ENCODE measurements around the gene CDYL2. TPM values are rescaled to one million over a fixed set of nuclear protein-coding genes. Genes with fewer than 3 reads are reported as not detected.

The CDYL2 gene
- total RNA-seq, 1 donor from 2014 or later, result 125 TPM

DNA sequence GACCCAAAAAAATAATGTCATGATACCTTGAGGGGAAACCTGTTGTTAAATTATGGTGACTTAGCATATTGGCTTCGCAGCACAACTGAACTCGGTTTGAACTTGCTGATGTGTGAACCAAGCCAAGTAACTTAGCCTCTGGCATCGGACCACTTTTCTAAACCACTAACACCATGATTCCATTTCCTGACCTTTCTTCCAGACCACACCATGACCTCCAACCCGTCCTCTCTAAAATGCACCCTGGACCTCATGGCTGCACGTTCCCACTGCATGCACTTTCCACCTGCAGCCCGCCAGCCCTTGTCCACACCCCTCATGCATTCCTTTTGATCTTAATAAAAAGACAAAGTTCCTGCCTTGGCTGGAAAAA is 234.3 kb downstream of the CDYL2 start:
- intact Hi-C loops (cut with micrococcal nuclease), result no loop called here

DNA sequence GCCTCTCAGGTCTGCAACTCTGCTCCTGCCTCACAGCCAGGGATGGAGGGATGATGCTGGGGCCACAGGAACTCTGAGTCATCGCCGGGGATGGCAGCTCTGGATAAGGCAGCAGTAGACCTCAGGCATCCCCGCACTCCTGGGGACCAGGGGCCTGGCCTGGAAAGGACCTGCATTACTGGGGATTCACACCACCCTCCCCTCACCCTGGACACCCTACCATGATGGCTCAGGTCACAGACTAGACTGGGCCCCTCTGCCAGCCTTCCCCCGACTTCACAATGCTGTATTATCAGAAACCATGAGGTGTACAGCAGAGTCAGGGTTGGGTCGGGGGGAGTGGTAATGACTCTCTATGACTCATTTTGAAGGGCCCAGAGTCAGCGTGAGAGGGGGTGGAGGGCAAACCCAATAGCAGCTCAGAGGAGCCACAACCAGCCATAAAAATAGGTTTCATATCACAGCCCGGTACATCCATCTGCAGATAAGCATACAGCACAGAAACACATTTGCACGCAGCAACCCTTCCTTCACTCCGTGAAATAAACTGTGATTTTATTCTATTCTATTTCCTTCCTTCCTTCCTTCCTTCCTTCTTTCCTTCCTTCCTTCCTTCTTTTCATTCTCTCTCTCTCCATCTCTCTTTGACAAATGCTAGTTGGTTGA is 234.8 kb downstream of the CDYL2 start:
- intact Hi-C loops (cut with micrococcal nuclease), result loop anchor here (1.0 kb wide), 3 partner anchors 11 to 29 kb away; partner anchors contain the start of gene DYNLRB2

DNA sequence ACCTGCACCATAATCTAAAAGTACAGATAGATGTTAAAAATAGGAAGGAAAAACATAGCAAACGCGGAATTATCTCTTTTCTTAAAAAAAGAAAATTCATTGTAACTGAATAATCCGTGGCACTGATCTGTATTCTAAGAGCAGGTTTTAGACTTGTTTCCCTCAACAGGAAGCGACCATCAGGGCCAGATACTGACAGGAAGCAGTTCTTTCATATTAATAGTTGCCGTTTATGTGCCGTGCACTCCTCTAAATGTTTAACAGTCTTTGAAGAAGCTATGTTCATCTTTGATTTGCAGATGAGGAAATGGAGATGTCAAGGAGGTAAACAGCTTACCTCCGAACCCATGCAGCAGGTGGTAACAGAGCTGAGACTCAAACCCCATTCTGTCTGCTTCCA is 240.0 kb downstream of the CDYL2 start:
- intact Hi-C loops (cut with micrococcal nuclease), result no loop called here

DNA sequence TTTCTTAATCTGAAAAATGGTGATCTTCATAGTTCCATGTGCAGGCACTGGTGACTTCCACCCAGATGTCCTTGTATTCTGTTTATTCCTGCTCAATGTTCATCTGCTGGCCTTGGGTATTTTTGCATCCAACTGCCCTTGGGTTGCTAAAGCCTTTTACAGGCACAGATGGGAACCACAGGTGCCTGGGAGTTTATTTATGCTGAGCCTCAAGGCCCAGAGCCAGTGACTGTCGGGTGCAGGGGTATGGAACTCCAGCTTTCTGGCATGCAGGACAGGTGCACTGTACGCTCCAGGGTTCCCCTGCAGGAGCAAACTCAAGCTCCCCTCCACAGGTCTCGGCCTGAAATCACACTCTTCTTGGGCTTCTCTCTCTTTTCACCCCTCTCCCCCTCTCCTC is 241.3 kb downstream of the CDYL2 start:
- intact Hi-C loops (cut with micrococcal nuclease), result no loop called here

DNA sequence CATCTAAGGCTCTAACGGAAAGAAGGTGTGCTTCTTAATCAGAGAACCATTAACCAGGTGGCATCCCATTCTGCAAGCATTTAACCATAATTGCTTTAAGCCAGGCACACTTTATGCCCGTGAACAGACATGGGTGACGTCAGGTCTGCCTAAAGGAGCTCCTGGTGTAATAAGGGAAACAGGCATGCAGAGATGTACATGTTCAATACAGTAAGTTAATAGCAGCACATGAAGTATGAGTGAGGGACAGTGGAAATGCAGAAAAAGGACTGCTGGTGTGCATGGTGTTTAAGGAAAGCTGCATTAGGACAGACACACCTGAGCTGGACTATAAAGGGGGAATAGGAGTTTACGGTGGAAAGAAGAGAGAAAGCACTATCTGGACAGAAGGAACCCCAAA is 245.0 kb downstream of the CDYL2 start:
- intact Hi-C loops (cut with micrococcal nuclease), result no loop called here

DNA sequence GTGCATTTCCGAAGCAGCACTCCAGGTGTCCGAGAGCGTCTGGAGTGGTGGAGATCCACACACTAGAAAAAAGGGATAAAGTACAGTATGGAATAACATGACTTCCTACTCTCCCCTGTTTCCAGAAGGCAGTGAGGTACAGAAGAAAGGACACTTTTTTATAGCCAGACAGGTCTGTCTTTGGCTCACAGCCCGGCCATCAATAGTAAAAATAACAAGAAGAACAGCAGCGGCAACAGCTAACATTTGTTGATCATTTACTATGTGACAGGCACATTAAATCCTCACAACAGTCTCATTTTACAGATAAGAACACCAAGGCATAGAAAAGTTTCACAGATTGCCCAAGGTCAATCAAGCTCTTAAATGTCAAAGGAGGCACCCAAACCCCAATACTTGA is 247.4 kb downstream of the CDYL2 start:
- intact Hi-C loops (cut with micrococcal nuclease), result no loop called here

DNA sequence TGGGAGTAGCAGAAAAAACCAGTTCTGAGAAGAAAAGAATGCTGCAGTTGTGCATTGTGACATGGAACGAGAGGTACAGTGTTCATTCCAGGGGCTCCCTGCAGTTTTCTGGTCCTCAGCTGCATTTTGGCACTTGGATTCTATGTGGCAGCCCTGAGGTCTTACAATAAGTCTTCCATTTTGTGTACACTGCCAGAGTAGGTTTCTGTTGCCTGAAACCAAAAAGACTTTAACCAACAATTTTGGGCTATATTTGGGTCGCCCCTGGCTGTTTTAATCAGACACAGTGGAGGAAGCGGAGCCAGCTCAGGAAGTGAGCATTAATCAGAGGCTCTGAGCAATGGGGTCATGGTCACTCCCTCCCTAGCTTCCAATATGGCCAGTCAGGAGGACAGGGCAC is 247.9 kb downstream of the CDYL2 start:
- intact Hi-C loops (cut with micrococcal nuclease), result no loop called here

DNA sequence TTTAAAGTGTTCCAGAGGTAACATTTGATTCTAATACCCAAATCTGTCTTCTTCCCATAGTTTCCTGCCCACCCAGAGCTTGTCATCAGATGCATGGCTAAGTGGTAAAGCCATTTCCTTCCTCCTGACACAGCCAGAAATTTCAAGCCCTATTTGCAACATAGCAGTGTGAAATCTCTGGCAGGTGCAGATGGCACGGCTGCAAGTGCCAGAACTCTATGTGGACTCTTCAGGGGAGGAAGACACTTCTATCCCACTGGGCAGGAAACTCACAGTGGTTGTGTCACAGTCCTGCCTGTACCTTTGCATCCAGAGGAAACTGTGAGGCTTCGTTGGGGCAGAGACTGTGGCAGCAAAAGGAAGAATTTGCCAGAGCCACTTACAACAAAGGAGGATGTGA is 250.4 kb downstream of the CDYL2 start:
- intact Hi-C loops (cut with micrococcal nuclease), result no loop called here

DNA sequence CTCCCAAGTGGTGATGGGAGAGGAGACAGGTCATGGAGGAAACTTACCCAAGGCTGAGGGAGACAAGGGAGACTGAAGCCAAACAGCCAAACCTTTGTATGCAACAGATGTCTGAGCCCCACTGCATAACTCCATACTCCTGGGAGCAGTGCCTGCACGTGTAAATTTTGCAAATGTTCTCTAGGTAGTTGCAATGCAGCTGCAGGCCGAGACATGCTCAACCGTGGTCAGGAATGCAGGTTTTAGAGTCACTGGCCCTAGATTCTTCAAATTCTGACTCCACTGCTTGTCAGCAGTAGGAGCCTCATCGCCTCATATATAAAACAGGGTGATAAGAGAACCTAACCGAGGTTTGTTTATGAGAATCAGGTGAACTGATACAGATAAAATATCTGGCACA is 252.1 kb downstream of the CDYL2 start:
- intact Hi-C loops (cut with micrococcal nuclease), result no loop called here

Other genes with a start within 250 kb of the CDYL2 start
- gene CMC2, start 202.3 kb upstream of the CDYL2 start, total RNA-seq, result 78.5 and 84.6 TPM in 2 replicates
- 44.2 and 44.7 TPM in 2 replicates for gene CENPN, start 202.6 kb upstream of the CDYL2 start, total RNA-seq
- gene ATMIN, start 231.2 kb upstream of the CDYL2 start, total RNA-seq, result 32.3 and 32.5 TPM in 2 replicates

Measured in T-helper 1 cell treated with Interleukin-12 subunit alpha and Interleukin-12 subunit beta and Interleukin-4 antibody, amounts not matched to agents 30 ng/mL and 1 ng/mL, for 36 hours (primary cell).